ENCODE data around the gene SLC22A12.
"Not testable (repeated sequence)": the region's sequence is repeated elsewhere in the genome, so short reads cannot be mapped to it uniquely, and the experiment has no call there.

Gene SLC22A12

DNA sequence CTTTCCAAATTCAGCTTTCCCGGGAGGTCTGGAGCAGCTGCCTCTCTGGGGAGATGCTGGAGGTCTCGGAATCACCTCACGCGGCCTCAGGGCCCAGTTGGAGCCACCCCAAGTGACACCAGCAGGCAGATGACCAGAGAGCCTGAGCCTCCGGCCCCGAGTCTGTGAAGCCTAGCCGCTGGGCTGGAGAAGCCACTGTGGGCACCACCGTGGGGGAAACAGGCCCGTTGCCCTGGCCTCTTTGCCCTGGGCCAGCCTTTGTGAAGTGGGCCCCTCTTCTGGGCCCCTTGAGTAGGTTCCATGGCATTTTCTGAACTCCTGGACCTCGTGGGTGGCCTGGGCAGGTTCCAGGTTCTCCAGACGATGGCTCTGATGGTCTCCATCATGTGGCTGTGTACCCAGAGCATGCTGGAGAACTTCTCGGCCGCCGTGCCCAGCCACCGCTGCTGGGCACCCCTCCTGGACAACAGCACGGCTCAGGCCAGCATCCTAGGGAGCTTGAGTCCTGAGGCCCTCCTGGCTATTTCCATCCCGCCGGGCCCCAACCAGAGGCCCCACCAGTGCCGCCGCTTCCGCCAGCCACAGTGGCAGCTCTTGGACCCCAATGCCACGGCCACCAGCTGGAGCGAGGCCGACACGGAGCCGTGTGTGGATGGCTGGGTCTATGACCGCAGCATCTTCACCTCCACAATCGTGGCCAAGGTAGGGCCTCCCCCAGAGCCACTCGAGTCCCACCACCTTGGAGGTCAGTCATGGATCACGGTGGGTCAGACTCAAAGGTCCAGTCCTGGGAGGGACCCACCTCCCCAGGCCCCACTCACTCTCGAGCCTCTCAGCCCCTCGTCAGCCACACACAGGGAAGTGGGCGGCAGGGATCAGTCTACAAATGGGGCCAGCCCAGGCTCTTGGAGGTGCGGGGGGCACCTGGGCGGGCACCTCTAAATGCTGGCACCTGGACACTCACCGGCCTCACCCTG, 525 bp downstream of the SLC22A12 start:
- DNase-seq, result no peak

DNA sequence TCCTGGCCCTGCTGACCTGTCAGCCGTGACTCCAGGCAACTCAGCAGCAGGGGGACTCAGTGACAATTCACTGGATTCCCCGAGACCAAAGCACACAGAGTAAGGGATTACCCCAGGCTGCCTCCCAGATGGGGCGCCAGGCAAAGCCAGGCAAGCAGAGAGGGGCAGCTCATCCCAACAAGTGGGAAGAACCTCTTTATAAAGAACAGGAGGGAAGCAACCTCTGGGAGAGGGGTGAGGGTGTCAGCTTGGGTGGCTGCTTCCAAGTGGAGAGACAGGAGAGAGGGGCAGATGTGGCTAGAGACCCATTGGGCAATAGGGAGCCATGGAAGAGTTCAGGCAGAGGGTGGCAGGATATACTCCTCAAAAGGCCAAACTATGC, 1.2 kb downstream of the SLC22A12 start:
- DNase-seq, result no peak

- DNase-seq, result no peak
Observed at GRCh38 chr11:64592656-64593055, 1.6 kb downstream of the SLC22A12 start.

GRCh38 chr11:64593156-64594105, 2.4 kb downstream of the SLC22A12 start:
- DNase-seq, result no peak

DNA sequence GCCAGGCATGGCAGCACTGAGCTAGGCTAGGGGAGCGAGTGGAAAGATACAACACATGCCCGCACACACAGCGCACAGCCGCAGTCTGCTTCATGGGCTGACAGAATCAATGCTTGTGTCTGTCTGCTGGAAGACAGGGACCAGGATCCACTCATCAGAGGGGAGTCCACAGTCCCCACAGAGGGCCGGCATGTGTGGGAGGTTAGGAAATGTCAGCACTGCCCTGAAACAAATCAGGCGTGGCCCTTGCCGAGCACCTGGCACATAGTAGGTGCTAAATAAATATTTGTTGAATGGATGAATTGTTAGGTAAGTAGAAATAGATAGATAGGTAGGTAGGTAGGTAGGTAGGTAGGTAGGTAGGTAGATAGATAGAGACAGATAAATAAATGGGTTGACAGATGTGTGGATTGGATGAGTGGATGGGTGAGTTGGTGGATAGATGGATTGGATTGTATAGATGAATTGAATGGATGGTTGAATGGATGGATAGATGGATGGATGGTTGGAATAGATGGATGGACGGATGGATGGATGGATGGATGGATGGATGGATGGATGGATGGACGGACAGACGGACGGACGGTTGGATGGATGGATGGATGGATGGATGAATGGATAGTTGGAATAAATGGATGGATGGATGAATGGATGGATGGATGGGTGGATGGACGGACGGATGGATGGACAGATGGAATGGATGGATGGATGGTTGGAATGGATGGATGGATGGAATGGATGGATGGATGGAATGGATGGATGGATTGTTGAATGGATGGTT, 3.3 kb downstream of the SLC22A12 start:
- no peak for DNase-seq

DNA sequence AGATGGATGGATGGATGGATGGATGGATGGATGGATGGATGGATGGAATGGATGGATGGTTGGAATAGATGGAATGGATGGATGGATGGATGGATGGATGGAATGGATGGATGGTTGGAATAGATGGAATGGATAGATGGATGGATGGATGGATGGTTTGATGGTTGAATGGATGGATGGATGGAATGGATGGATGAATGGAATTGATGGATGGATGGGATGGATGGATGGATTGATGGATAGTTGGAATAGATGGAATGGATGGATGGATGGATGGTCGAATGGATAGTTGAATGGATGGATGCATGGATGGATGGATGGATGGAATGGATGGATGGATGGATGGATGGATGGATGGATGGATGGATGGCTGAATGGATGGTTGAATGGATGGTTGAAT, 4.9 kb downstream of the SLC22A12 start:
- DNase-seq, result not testable (repeated sequence)

- no peak for DNase-seq
Observed at GRCh38 chr11:64597671-64598101, 6.7 kb downstream of the SLC22A12 start.

GRCh38 chr11:64598106-64598796, 7.2 kb downstream of the SLC22A12 start:
- no peak for DNase-seq

GRCh38 chr11:64598797-64599697, 8.0 kb downstream of the SLC22A12 start:
- DNase-seq, result no peak

GRCh38 chr11:64599698-64600211, 8.7 kb downstream of the SLC22A12 start:
- DNase-seq, result no peak

DNA sequence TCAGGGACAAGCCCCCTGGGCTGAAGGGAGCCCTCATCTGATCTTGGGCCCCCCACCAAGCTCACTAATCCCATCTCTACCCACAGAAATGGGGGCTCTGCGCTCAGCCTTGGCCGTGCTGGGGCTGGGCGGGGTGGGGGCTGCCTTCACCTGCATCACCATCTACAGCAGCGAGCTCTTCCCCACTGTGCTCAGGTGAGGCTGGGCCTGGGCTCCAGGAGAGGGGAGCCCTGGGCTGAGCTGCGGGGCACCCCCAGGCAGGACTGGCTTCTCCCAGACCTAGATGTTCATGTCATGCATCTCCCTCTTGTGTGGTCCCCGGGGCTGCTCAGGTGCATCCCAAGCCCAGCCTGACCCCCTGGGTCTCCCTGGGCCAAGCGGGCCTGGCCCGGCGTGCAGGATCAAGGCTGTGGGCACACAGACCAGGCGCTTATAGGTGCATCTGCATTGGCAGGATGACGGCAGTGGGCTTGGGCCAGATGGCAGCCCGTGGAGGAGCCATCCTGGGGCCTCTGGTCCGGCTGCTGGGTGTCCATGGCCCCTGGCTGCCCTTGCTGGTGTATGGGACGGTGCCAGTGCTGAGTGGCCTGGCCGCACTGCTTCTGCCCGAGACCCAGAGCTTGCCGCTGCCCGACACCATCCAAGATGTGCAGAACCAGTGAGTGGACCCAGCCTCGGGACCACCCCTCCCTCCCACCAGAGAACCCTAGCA, 9.4 kb downstream of the SLC22A12 start:
- DNase-seq, result no peak

DNA sequence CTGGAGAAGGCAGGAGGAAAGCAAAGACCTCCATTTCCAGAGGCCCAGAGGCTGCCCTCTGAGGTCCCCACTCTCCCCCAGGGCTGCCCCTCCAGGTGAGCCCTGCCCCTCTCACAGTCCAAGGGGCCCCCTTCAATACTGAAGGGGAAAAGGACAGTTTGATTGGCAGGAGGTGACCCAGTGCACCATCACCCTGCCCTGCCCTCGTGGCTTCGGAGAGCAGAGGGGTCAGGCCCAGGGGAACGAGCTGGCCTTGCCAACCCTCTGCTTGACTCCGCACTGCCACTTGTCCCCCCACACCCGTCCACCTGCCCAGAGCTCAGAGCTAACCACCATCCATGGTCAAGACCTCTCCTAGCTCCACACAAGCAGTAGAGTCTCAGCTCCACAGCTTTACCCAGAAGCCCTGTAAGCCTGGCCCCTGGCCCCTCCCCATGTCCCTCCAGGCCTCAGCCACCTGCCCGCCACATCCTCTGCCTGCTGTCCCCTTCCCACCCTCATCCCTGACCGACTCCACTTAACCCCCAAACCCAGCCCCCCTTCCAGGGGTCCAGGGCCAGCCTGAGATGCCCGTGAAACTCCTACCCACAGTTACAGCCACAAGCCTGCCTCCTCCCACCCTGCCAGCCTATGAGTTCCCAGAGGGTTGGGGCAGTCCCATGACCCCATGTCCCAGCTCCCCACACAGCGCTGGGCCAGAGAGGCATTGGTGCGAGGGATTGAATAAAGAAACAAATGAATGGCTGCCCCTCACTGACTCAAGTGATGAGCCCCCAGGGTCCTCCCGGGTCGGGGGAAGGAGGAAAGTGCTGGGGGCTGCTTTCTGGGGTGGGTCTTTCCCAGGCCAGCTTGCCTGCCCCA, 10.8 kb downstream of the SLC22A12 start:
- DNase-seq, result no peak

GRCh38 chr11:64602466-64603070, 11.5 kb downstream of the SLC22A12 start:
- no peak for DNase-seq

GRCh38 chr11:64603411-64604110, 12.5 kb downstream of the SLC22A12 start:
- no peak for DNase-seq

DNA sequence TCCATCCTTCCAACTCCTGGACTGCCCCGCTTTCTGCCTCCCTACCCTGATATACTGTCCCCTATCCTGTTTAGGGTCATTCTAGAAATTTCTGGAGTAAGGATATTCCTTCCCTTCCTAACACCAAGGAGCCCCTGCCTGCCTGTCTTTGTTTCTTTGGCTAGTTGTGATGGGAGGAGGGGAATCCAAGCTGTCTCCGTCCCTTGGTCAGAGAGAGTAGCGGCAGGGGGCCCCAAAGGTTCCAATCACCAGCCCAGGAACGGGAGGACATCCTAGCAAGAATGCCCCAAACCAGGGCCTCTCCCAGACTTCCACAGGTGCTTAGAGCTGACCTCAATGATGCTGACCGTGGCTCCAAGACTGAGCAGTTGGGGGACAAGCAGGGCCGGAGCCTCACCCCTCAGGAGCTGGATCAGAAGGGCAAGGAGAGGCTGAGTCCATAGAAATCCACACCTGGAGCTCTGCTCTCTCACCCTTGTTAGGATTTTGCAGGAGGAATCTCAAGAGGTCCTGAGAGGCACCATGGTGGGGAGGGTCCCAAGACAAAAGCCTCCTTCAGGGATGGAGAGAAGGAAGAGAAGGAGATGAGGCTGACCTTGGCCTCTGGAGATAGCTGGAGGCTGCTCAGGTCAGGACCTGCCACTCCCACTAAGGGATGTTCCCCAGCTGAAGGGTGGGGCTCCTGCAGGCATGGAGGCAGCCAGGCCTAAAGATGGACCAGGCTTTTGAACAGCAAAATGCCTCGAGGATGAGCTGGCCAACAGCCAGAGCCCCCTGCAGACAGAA, 13.6 kb downstream of the SLC22A12 start:
- DNase-seq, result no peak

GRCh38 chr11:64605244-64605560, 14.2 kb downstream of the SLC22A12 start:
- no peak for DNase-seq

Measured in T1000 (cell line).